ENCODE measurements around the gene MTAP.

Gene MTAP

DNA sequence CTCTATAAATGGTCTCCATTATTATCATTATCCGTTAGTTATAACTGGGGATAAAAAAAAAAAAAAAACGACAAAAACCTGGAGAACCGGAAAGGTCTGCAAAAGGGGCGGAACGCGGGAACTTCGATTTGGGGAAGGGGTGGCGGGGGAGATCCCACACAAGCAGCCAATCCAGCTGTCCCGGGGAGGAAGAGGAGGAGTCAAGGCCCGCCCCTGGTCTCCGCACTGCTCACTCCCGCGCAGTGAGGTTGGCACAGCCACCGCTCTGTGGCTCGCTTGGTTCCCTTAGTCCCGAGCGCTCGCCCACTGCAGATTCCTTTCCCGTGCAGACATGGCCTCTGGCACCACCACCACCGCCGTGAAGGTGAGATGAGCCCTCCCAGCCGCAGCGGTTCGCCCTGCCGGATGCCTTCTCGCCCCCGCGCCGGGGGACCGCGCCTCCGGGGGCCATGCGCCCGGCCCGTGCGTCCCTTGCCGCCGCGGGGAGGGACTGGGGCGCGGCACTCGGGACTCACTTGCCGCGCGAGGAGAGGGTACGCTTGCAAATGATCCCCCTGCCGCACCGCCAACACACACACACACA, at the start of gene MTAP:
MTAP (plus strand) TSS at position 219 of the 583 bp plus-strand sequence; CDS start at position 332, 113 bp downstream.
- DNase-seq (ENCODE audit: low read depth in 2 of 2): peak; percentile 58 to 68

DNA sequence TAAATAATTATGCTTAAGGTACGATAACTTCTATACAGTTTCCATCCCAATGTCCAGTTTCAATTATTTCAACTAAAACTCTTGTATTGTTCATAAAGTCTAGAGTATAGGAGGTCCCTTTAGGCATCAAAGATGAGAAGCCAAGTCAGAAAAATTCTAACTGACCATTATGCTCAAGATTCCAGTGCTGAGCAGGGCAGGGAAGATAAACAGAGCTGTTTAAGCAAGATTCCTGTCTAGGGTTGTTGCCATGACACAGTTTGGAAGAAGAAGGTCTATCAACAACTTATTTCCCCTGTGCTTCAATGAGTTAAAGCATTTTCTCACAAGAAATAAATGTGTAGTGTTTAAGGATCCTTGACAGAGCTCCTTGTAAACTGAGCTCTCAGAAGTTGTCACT, 48.9 kb upstream of the MTAP start:
- DNase-seq (ENCODE audit: low read depth in 2 of 2): no peak

DNA sequence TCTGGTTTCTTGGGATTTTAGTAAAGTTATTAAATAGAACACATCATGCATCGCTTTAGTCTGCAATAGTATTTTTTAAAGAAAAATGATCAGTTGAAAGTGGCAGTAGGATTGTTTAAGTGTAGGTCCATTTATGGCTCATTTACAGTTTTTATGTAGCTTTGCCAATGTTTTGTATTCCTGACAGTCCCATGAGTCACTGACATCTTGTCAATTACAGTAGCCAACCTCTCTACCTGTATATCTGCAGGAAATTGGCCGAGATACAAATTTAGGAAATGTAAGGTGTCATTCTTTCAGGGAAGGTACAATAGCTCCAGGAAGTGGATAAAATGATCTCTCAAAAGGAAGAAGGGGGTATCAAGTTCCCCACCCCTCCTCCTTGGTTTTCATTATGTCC, 47.7 kb upstream of the MTAP start:
- no peak for DNase-seq (ENCODE audit: low read depth in 2 of 2)

DNA sequence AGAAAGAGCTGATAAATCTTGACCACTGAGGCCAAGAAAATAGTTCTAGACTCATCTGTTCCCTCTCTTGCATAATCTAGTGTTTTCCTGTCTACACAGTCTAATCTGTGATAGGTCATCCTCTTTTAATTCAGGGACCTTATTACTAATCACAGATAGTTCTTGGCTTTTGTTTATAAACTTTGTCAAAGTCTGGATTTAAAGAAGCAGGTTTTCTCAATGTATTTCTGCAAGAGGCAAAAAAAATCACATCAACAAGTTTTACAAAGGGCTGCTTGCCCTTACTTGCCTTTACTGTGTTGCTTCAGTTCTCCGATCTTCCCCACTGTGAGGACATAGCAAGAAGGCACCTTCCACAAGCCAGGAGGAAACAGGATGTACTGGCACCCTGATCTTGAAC, 43.9 kb upstream of the MTAP start:
- no peak for DNase-seq (ENCODE audit: low read depth in 2 of 2)

DNA sequence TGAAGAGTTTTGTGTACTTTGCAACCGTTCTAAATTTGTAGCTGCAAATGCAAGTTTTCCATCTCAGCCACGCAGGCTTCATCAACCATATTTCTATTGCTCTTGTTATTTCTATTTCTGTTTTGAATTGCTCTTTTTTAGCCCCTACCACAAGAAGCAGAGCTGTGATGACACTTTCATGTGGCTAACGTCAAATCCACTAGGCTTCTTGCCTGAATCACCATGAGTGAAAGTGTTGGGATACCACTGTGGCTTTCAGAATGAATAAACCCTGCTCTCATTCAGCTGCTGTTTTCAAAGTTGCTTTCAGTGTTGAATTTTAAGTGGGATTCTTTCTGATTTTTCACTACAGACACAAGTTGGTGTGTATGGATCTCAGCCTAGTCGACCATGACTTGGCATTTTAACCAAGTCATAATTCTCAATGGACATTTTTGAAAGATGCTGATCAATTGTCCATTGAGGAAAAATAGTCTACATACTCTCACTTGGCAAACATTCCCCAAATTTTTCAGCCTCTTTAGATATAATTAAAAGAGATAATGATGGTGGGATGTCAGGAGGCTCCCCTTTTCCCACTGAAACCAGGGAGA, 41.0 kb upstream of the MTAP start:
- no peak for DNase-seq (ENCODE audit: low read depth in 2 of 2)

DNA sequence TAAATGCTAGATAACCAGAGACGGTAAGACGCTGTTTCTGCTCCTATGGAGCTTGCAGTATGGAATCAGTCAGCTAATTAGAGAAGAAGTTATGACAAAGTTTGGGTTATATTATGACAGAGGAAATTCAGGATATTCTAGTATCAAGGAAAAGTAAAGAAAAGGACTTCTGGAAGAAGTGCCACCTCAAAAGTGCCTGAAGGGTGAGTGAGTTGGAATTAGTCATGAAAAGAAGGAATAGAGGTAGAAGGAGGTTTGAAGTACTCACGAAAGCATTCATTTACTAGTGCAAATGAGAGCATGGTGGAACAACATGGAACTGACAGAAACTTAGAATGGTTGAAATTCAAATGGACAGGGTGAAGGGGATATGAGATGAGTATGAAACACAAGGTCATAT, 40.4 kb upstream of the MTAP start:
- DNase-seq (ENCODE audit: low read depth in 2 of 2): no peak

DNA sequence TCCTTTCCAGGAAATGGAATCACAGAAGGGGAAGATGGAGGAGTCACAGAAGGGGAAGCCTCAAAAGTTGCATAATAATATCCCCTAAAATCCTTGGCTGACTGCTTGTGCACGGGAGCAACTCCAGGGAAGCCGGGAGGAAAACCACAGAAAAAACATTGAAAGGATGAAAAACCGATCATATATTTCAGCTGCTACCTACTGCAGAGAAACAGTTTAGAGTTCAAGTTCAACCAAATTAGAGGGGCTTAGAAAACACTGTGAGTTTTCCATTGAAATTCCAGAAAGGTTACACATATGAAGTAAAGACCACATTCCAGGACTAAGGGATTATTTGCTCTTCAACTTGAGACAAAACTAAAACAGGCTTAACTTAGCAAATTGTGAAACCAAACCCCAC, 37.6 kb upstream of the MTAP start:
- DNase-seq (ENCODE audit: low read depth in 2 of 2): no peak

DNA sequence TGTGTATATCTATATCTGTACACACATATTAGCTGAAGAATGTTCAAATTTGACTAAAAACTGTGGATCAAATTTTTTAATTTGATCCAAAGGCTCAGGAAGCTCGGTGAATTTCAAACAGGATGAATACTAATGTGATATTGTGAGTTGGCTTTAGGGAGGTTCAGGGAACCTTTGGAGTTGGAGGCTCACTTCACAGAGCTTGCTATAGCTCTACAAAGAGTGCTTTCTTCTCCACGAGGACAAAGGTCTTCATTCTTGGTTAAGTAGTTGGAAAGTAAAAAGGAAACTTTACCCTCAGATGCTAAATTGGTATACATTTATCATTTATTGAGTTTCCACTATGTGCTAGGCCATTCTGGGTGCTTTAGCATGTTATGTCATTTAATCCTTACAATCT, 36.3 kb upstream of the MTAP start:
- no peak for DNase-seq (ENCODE audit: low read depth in 2 of 2)

DNA sequence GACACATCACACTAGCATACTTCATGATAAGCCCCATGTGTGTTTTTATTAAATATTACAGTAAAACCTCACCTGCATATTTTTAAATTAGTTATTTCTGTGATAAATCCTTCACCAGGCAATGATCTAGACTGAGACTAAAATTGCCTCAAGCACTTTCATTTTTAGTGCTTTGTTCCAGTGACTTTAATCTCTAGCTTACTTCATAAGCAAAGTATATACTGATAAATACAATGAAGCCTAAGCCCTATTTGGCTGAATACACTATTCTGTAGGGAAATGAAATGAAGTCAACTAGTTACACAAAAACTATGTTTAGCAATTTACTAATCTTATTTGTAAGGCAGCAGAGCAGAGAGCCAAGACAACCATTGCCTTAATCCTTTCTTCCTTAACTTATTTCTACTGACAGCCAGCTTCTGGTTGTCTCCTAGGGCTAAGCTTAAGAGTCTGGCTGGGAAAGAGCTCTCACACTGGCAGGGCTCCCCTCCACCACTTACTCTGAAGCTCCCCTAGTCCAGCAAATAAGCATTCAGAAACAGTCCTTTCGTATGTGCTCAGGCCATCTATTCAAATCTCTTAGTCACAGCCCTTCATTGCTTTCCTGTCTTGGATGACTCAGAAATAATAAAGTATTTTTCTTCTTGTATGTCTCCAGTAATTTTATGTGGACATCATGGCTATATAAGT, 31.4 kb upstream of the MTAP start:
- DNase-seq (ENCODE audit: low read depth in 2 of 2): no peak

DNA sequence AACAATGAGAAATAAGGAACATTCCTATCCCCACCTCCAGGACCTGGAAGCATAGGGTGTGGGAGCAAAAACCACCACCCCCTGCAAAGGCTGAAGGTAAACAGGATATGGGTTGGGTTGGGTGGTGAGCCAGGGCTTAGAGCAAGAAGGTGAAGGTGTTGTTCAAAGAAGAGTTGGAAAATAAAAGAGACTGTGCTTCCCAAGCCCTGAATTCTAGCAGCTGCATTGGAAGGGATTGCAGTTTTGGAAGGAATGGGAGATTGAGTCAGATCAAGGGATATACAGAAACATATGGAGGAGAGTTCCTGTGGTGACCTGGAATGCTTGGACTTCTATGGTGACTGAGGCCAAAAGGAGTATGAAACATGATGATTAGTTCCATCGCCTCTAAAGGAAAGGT, 24.7 kb upstream of the MTAP start:
- DNase-seq (ENCODE audit: low read depth in 2 of 2): no peak

DNA sequence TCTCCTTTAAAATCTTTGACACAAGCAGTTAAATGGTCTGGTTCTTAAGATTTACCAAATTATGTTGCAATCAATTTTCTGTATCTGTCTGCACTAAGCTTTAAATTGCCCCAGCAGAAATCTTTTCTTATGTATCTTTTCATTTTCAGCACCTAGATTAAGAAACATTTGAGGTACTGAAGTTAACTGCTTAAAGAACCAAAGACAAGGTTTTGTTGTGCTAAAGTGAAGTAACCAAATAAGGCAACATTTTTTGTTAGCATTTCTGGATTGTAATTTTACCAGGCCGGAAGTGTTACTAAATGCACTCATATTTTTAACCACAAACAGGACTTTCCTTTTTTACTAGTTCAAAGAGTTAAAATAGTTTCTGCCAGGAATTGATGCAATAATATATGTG, 24.1 kb upstream of the MTAP start:
- no peak for DNase-seq (ENCODE audit: low read depth in 2 of 2)

DNA sequence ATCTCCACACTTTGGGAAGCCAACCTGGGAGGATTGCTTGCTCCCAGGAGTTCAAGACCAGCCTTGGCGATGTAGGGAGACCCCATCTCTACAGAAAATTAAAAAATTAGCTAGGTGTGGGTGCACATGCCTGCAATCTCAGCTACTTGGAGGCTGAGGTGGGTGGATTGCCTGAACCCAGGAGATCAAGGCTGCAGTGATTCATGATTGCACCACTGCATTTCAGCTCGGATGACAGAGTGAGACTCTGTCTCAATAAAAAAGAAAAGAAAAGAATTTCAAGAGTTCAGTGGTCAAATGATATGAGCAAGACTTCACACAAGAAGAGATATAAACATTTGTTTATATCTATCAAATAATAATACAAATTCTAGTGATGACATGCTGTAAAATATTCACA, 23.0 kb upstream of the MTAP start:
- no peak for DNase-seq (ENCODE audit: low read depth in 2 of 2)

DNA sequence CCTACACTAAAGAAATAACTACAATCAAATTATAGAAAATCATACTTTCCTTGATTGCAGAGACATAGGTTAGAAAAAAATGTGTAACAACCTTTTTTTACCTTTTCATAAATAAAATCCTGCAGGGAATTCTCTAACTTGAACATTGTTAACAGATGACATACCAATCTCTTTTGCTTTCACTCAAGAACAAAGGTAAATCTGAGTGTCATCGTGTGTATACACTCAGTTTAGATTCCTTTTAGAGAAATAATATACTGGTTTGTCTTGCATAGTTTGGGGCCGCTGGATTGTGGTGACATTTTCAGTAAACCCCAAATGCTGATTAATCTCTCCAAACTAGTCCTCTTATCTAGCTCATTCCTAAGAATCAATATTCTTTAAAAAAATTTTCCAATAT, 20.8 kb upstream of the MTAP start:
- DNase-seq (ENCODE audit: low read depth in 2 of 2): no peak

DNA sequence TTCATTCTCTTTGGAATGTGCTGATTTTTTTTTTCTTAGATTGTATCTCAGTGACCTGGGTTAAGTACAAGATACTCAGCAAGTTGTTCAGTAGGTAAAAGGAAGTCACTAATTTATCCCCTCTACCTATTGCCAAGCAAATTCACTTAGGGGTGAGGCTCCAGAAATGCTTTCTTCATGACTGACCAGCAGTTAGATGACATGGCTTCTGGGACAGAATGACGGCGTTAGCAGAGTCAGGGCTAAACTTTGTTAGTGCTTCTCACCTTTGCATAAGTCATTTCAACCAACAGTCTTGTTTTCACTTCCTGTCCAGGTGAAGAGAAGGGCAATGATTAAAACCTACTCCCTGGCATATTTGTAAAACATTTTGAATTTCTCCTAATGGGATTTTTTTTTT, 20.2 kb upstream of the MTAP start:
- DNase-seq (ENCODE audit: low read depth in 2 of 2): no peak

DNA sequence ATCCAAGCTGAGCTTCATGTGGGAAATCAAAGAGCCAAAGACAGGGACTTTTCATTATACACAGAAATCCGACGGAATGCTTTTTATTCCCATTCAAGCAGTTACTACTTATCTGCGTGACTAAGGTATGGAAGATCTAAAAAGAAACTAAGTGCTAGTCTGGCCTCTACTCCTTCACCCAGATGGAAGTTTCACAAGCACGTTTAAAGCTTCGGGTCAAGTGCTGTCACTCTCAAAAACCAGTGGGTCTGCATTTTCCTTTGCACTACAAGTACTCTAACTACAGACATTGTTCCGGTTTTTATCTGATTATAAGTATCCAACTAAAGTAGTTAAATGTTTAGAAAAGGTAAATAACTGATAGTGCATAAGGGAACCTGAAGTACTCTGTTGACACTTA, 13.7 kb upstream of the MTAP start:
- no peak for DNase-seq (ENCODE audit: low read depth in 2 of 2)

DNA sequence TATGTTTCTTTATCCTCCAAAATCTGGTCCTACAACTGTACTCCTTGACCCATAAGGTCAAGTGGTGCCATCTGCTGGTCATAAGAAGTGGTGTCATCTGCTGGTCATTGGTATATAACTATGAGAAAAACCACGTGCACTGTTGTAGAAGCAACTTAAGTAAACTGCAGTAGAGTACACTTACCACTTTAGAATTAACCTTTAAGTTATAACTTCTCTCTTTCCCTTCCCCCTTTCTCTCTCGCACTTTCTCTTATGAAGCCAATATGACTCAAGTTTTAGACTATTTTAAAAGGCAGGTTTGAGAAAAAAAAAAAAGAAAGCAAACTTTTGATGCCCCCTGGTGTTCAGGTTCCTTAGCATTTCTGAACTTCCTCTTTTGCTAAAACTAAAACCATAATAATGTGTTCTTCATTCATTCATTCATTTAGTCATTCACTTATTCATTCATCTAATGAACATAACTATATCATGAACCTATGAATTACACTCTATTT, 12.8 kb upstream of the MTAP start:
- no peak for DNase-seq (ENCODE audit: low read depth in 2 of 2)

DNA sequence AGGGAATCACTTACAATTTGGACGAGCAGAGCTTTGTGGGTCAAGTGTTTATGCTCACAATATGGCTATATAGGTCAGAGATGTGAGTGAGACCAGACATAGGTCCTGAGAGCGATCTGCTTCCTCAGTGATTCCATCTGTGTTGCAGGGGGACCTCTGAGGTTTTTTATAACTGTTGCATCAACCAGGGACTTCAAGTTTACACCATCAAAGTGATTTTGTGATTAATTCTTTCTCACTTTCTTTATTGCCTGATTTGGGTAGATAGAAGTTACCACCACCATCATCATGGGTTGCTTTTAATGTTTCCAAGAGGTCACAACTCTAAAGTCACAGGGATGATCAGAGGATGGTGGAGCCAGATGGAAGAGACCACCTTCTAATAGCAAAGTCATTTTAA, 7.0 kb upstream of the MTAP start:
- no peak for DNase-seq (ENCODE audit: low read depth in 2 of 2)

DNA sequence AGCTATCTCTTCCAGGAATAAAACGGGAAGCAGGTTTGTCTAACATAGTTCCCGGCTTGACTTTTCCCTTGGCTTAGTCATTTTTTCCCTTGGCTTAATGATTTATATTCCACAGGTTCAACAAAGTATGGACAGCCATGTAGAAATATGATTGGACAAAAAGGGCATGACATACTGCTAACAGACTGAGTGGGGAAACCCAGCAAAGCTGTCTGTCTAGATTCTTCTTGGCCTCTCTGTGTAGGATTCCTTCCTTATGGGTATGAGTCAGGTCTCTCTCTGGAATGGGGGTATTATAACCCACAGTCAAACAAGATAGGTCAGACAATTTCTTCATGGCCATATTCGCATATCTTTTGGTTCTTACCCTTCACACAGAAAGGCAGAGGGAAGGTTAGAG, 5.7 kb upstream of the MTAP start:
- no peak for DNase-seq (ENCODE audit: low read depth in 2 of 2)

DNA sequence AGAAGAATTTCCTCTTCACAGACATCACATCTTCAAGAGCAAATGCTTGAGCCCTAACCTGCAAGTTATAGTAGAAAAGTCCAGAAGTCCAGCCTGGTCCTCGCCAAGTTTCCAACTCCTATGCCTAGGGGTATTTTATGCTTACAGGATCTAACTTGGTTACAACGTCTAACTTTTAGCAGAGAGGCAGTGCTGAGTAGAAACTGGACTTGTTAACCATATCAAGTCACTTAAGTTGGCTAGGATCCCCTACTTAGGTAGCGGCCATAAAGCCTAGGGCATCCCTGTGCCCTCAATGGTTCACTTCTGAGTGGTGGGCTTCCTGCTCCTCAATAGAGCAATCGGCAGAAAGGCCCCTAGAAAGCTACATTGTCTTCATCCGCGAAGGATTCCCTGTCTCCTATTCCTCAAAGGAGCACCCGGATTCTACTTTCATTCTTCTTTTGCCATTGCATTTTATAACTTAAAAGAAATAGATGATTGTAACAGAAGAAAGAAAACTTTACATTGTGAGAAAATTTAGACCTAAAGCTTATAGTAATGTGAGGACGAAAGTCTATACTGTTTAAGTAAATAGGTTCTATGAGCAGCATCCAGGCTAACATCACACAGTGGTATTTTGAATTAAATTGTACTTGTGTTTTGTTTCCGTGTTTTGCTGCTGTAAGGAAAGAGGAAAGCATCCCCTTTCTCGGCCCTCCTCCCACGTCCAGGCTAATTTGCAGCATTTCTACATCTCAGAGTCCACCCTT, 1.3 kb upstream of the MTAP start:
- no peak for DNase-seq (ENCODE audit: low read depth in 2 of 2)

DNA sequence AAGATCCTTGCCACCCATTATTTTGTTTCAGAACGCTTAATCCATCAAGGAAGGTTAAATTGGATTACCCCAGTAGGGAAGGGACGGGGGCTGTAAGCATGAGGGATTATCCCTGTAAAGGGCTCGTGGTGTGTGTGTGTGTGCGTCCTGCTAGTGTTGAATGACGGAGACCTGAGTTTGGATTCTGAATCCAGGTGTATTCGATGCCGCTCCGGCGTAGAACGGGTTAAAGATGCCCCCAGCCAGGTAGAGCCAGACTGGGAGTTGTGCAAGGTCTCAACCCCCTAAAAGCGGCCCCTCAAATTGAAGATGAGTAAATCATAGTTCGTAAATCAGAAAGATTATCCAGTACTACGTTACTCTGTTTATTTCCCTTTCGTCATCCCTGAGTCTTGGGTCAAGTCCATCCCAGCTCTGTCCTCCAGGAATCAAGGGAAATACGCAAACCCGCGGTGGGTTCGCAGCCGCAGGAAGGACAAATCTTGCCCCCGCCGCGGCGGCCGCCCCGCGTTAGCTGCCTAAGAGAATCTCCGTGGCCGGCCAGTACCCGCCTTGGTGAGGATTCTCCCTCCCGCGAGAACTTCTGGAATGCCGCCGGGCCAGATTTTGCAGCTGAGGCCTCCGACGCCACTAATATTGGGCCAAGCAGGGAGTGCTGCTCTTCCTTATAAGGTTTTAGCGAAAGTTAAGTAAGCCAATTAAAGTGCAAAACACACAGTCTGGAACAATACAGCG, 586 bp upstream of the MTAP start:
- DNase-seq (ENCODE audit: low read depth in 2 of 2): no peak

DNA sequence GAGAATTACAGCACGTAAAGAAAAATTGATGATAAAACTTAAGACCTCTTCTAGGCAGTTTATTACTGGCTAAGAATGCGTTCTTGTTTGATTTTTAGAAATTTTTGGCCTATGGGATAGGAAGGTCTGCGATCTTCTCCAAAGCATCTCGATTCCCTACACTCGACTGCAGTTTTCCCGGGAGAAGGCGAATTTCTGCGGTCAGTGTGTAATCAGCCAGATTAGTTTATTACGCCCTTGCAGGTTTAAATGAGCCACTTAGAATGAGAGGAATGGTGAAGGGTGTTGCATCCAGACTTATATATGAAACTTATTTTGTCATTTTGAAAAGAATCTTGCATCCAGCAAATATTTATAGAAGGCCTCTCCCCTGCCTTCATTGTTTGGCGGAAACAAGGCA, 1.2 kb downstream of the MTAP start:
- DNase-seq (ENCODE audit: low read depth in 2 of 2): no peak

DNA sequence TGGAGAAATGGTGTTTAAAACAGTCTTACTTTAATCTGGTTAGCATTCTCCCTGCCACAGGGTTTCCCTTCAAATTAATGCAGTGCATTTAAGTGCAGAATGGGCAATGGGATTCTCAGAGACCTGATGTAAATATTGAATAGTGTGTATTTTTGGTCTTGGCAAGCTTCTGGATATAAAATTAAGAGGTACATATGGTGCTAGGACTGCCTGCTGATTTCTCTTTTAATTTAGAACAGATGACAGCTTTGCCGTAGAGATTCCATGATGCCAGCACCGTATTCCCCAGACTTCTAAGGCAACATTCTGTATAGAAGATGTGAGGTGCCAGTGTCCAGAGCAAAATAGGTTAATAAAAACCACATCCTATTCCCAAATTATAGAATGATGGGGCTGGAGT, 1.9 kb downstream of the MTAP start:
- DNase-seq (ENCODE audit: low read depth in 2 of 2): no peak

Data from stimulated activated CD8-positive, alpha-beta memory T cell treated with anti-CD3 and anti-CD28 coated beads, Interleukin-2, amount 100 ng/mL, for 48 hours (primary cell).